ENCODE measurements around the gene EXOC4.
"Not testable (repeated sequence)": the region's sequence is repeated elsewhere in the genome, so short reads cannot be mapped to it uniquely, and the experiment has no call there.

The EXOC4 gene

GRCh38 chr7:133310232-133310862 lies 57.5 kb downstream of the EXOC4 start:
- DNase-seq (ENCODE audit: low read depth, low spot score), result no peak
- Histone ChIP-seq H3K36me3 (ENCODE audit: insufficient read depth, insufficient read length, low read length) (peaks cover 41% of the 10 kb centered on the region), H3K4me3 (ENCODE audit: insufficient read length, low read depth) (no peak overlapping the region), H3K9me3 (ENCODE audit: insufficient read depth, low read length) (no peaks in the 10 kb centered on the region), H3K27me3 (ENCODE audit: insufficient read depth, insufficient read length) (no peaks in the 10 kb centered on the region), H3K9ac (ENCODE audit: insufficient read length, low read depth) (no peak overlapping the region), H3K4me1 (ENCODE audit: insufficient read depth, insufficient read length) (no peaks in the 10 kb centered on the region)
- no peak for TF ChIP-seq YY1 (IDR thresholded peaks at IDR 0.05; ENCODE audit: insufficient read depth, insufficient read length)
- TF ChIP-seq SUZ12 (IDR thresholded peaks at IDR 0.05; ENCODE audit: extremely low read depth, insufficient read depth, insufficient read length), result no peak
- TF ChIP-seq ZNF274 (IDR thresholded peaks at IDR 0.05; ENCODE audit: low read depth, low read length), result no peak

GRCh38 chr7:133313575-133313974 lies 60.7 kb downstream of the EXOC4 start:
- DNase-seq (ENCODE audit: low read depth, low spot score), result no peak
- no peak for TF ChIP-seq YY1 (IDR thresholded peaks at IDR 0.05; ENCODE audit: insufficient read depth, insufficient read length)
- TF ChIP-seq SUZ12 (IDR thresholded peaks at IDR 0.05; ENCODE audit: extremely low read depth, insufficient read depth, insufficient read length), result no peak
- TF ChIP-seq ZNF274 (IDR thresholded peaks at IDR 0.05; ENCODE audit: low read depth, low read length), result no peak
- no peak overlapping the region for H3K9ac ChIP-seq (ENCODE audit: insufficient read length, low read depth)
- H3K4me3 ChIP-seq (ENCODE audit: insufficient read length, low read depth), result no peak overlapping the region
- H3K27me3 ChIP-seq (ENCODE audit: insufficient read depth, insufficient read length), result no peaks in the 10 kb centered on the region
- no peaks in the 10 kb centered on the region for H3K9me3 ChIP-seq (ENCODE audit: insufficient read depth, low read length)
- peaks cover 14% of the 10 kb centered on the region for H3K36me3 ChIP-seq (ENCODE audit: insufficient read depth, insufficient read length, low read length)
- no peaks in the 10 kb centered on the region for H3K4me1 ChIP-seq (ENCODE audit: insufficient read depth, insufficient read length)

- no peaks in the 10 kb centered on the region for H3K9me3 ChIP-seq (ENCODE audit: insufficient read depth, low read length)
- H3K4me3 ChIP-seq (ENCODE audit: insufficient read length, low read depth), result no peak overlapping the region
- no peaks in the 10 kb centered on the region for H3K4me1 ChIP-seq (ENCODE audit: insufficient read depth, insufficient read length)
- no peaks in the 10 kb centered on the region for H3K27me3 ChIP-seq (ENCODE audit: insufficient read depth, insufficient read length)
- no peak for TF ChIP-seq YY1 (IDR thresholded peaks at IDR 0.05; ENCODE audit: insufficient read depth, insufficient read length)
- no peak for TF ChIP-seq SUZ12 (IDR thresholded peaks at IDR 0.05; ENCODE audit: extremely low read depth, insufficient read depth, insufficient read length)
- TF ChIP-seq ZNF274 (IDR thresholded peaks at IDR 0.05; ENCODE audit: low read depth, low read length), result no peak
- H3K9ac ChIP-seq (ENCODE audit: insufficient read length, low read depth), result no peak overlapping the region
- no peak for DNase-seq (ENCODE audit: low read depth, low spot score)
- peaks cover 9% of the 10 kb centered on the region for H3K36me3 ChIP-seq (ENCODE audit: insufficient read depth, insufficient read length, low read length)
Measured at GRCh38 chr7:133314084-133314483, 61.2 kb downstream of the EXOC4 start.

GRCh38 chr7:133315332-133316040 lies 62.6 kb downstream of the EXOC4 start:
- TF ChIP-seq YY1 (IDR thresholded peaks at IDR 0.05; ENCODE audit: insufficient read depth, insufficient read length), result no peak
- TF ChIP-seq ZNF274 (IDR thresholded peaks at IDR 0.05; ENCODE audit: low read depth, low read length), result no peak
- no peak for TF ChIP-seq SUZ12 (IDR thresholded peaks at IDR 0.05; ENCODE audit: extremely low read depth, insufficient read depth, insufficient read length)
- DNase-seq (ENCODE audit: low read depth, low spot score), result no peak
- Histone ChIP-seq H3K4me3 (ENCODE audit: insufficient read length, low read depth) (no peak overlapping the region), H3K4me1 (ENCODE audit: insufficient read depth, insufficient read length) (no peaks in the 10 kb centered on the region), H3K27me3 (ENCODE audit: insufficient read depth, insufficient read length) (no peaks in the 10 kb centered on the region), H3K36me3 (ENCODE audit: insufficient read depth, insufficient read length, low read length) (peaks cover 6% of the 10 kb centered on the region), H3K9ac (ENCODE audit: insufficient read length, low read depth) (no peak overlapping the region), H3K9me3 (ENCODE audit: insufficient read depth, low read length) (no peaks in the 10 kb centered on the region)

- Histone ChIP-seq H3K4me3 (ENCODE audit: insufficient read length, low read depth) (no peak overlapping the region), H3K36me3 (ENCODE audit: insufficient read depth, insufficient read length, low read length) (peaks cover 3% of the 10 kb centered on the region), H3K9me3 (ENCODE audit: insufficient read depth, low read length) (no peaks in the 10 kb centered on the region), H3K4me1 (ENCODE audit: insufficient read depth, insufficient read length) (no peaks in the 10 kb centered on the region), H3K27me3 (ENCODE audit: insufficient read depth, insufficient read length) (no peaks in the 10 kb centered on the region), H3K9ac (ENCODE audit: insufficient read length, low read depth) (no peak overlapping the region)
- DNase-seq (ENCODE audit: low read depth, low spot score), result no peak
- TF ChIP-seq SUZ12 (IDR thresholded peaks at IDR 0.05; ENCODE audit: extremely low read depth, insufficient read depth, insufficient read length) (no peak), ZNF274 (IDR thresholded peaks at IDR 0.05; ENCODE audit: low read depth, low read length) (no peak), YY1 (IDR thresholded peaks at IDR 0.05; ENCODE audit: insufficient read depth, insufficient read length) (no peak)
Measured at GRCh38 chr7:133319842-133320241, 67.0 kb downstream of the EXOC4 start.

GRCh38 chr7:133320891-133321290 lies 68.0 kb downstream of the EXOC4 start:
- H3K9me3 ChIP-seq (ENCODE audit: insufficient read depth, low read length), result no peaks in the 10 kb centered on the region
- DNase-seq (ENCODE audit: low read depth, low spot score), result no peak
- no peak for TF ChIP-seq YY1 (IDR thresholded peaks at IDR 0.05; ENCODE audit: insufficient read depth, insufficient read length)
- no peak for TF ChIP-seq SUZ12 (IDR thresholded peaks at IDR 0.05; ENCODE audit: extremely low read depth, insufficient read depth, insufficient read length)
- TF ChIP-seq ZNF274 (IDR thresholded peaks at IDR 0.05; ENCODE audit: low read depth, low read length), result no peak
- no peak overlapping the region for H3K9ac ChIP-seq (ENCODE audit: insufficient read length, low read depth)
- H3K4me1 ChIP-seq (ENCODE audit: insufficient read depth, insufficient read length), result no peaks in the 10 kb centered on the region
- no peaks in the 10 kb centered on the region for H3K27me3 ChIP-seq (ENCODE audit: insufficient read depth, insufficient read length)
- H3K4me3 ChIP-seq (ENCODE audit: insufficient read length, low read depth), result no peak overlapping the region
- H3K36me3 ChIP-seq (ENCODE audit: insufficient read depth, insufficient read length, low read length), result no peaks in the 10 kb centered on the region

GRCh38 chr7:133321366-133321765 lies 68.5 kb downstream of the EXOC4 start:
- H3K4me1 ChIP-seq (ENCODE audit: insufficient read depth, insufficient read length); H3K4me3 ChIP-seq (ENCODE audit: insufficient read length, low read depth); H3K9ac ChIP-seq (ENCODE audit: insufficient read length, low read depth); DNase-seq (ENCODE audit: low read depth, low spot score); H3K36me3 ChIP-seq (ENCODE audit: insufficient read depth, insufficient read length, low read length); H3K27me3 ChIP-seq (ENCODE audit: insufficient read depth, insufficient read length); H3K9me3 ChIP-seq (ENCODE audit: insufficient read depth, low read length): not testable (repeated sequence)

- not testable (repeated sequence) for DNase-seq (ENCODE audit: low read depth, low spot score); H3K4me3 ChIP-seq (ENCODE audit: insufficient read length, low read depth); H3K9me3 ChIP-seq (ENCODE audit: insufficient read depth, low read length); H3K4me1 ChIP-seq (ENCODE audit: insufficient read depth, insufficient read length); H3K9ac ChIP-seq (ENCODE audit: insufficient read length, low read depth); H3K36me3 ChIP-seq (ENCODE audit: insufficient read depth, insufficient read length, low read length); H3K27me3 ChIP-seq (ENCODE audit: insufficient read depth, insufficient read length)
Measured at GRCh38 chr7:133326745-133327144, 73.9 kb downstream of the EXOC4 start.

GRCh38 chr7:133328021-133328420 lies 75.1 kb downstream of the EXOC4 start:
- DNase-seq (ENCODE audit: low read depth, low spot score); H3K36me3 ChIP-seq (ENCODE audit: insufficient read depth, insufficient read length, low read length): not testable (repeated sequence)

More at GRCh38 chr7:133328021-133328420, 75.1 kb downstream of the EXOC4 start:
- H3K9ac ChIP-seq (ENCODE audit: insufficient read length, low read depth); H3K4me3 ChIP-seq (ENCODE audit: insufficient read length, low read depth); H3K9me3 ChIP-seq (ENCODE audit: insufficient read depth, low read length); H3K4me1 ChIP-seq (ENCODE audit: insufficient read depth, insufficient read length); H3K27me3 ChIP-seq (ENCODE audit: insufficient read depth, insufficient read length): not testable (repeated sequence)

Data from NT2/D1 (cell line).